Stimulated activated CD4-positive, alpha-beta T cell treated with anti-CD3 and anti-CD28 coated beads, Interleukin-2, amount 100 ng/mL, for 48 hours (primary cell): ENCODE measurements around the gene LIMS1.
"Not testable (repeated sequence)": the region's sequence is repeated elsewhere in the genome, so short reads cannot be mapped to it uniquely, and the experiment has no call there.

ENCODE experiments used
- DNase-seq, 2 donors: peaks; one replicate each; pipeline ENCODE4 v3.0.0-alpha.2; 2020

LIMS1 gene

GRCh38 chr2:108533832-108534583, at the start of gene LIMS1:
LIMS1 (plus strand) TSS chr2:108534470; CDS start chr2:108534563, 93 bp downstream.
- DNase-seq, result peak; percentile 81 to 86

- DNase-seq, result no peak
Observed at GRCh38 chr2:108485253-108485652, 49.0 kb upstream of the LIMS1 start.

- DNase-seq, result no peak
Observed at GRCh38 chr2:108490506-108491122, 43.7 kb upstream of the LIMS1 start.

- DNase-seq, result no peak
Observed at GRCh38 chr2:108491848-108492247, 42.4 kb upstream of the LIMS1 start.

- no peak for DNase-seq
Observed at GRCh38 chr2:108492364-108492763, 41.9 kb upstream of the LIMS1 start.

- not testable (repeated sequence) for DNase-seq
Observed at GRCh38 chr2:108496167-108496566, 38.1 kb upstream of the LIMS1 start.

- not testable (repeated sequence) for DNase-seq
Observed at GRCh38 chr2:108507620-108508019, 26.6 kb upstream of the LIMS1 start.

GRCh38 chr2:108512431-108512830, 21.8 kb upstream of the LIMS1 start:
- not testable (repeated sequence) for DNase-seq

GRCh38 chr2:108514478-108514877, 19.8 kb upstream of the LIMS1 start:
- DNase-seq, result not testable (repeated sequence)

GRCh38 chr2:108524688-108525087, 9.6 kb upstream of the LIMS1 start:
- DNase-seq, result not testable (repeated sequence)

GRCh38 chr2:108525258-108525657, 9.0 kb upstream of the LIMS1 start:
- not testable (repeated sequence) for DNase-seq

GRCh38 chr2:108531674-108532055, 2.6 kb upstream of the LIMS1 start:
- no peak for DNase-seq

- peak; percentile 24 to 35 for DNase-seq
Observed at GRCh38 chr2:108534584-108535356, 500 bp downstream of the LIMS1 start.

- no peak for DNase-seq
Observed at GRCh38 chr2:108535357-108535631, 1.0 kb downstream of the LIMS1 start.

- DNase-seq, result no peak
Observed at GRCh38 chr2:108536133-108536780, 2.0 kb downstream of the LIMS1 start.

- DNase-seq, result no peak
Observed at GRCh38 chr2:108536911-108537310, 2.6 kb downstream of the LIMS1 start.

- DNase-seq, result no peak
Observed at GRCh38 chr2:108538000-108538625, 3.8 kb downstream of the LIMS1 start.

GRCh38 chr2:108541451-108541850, 7.2 kb downstream of the LIMS1 start:
- no peak for DNase-seq

- no peak for DNase-seq
Observed at GRCh38 chr2:108542071-108542470, 7.8 kb downstream of the LIMS1 start.

GRCh38 chr2:108547606-108548005, 13.3 kb downstream of the LIMS1 start:
- DNase-seq, result no peak

- no peak for DNase-seq
Observed at GRCh38 chr2:108548208-108549003, 14.1 kb downstream of the LIMS1 start.

- DNase-seq, result no peak
Observed at GRCh38 chr2:108552566-108552965, 18.3 kb downstream of the LIMS1 start.
